ENCODE results near the gene ARHGDIG.

The ARHGDIG gene

DNA sequence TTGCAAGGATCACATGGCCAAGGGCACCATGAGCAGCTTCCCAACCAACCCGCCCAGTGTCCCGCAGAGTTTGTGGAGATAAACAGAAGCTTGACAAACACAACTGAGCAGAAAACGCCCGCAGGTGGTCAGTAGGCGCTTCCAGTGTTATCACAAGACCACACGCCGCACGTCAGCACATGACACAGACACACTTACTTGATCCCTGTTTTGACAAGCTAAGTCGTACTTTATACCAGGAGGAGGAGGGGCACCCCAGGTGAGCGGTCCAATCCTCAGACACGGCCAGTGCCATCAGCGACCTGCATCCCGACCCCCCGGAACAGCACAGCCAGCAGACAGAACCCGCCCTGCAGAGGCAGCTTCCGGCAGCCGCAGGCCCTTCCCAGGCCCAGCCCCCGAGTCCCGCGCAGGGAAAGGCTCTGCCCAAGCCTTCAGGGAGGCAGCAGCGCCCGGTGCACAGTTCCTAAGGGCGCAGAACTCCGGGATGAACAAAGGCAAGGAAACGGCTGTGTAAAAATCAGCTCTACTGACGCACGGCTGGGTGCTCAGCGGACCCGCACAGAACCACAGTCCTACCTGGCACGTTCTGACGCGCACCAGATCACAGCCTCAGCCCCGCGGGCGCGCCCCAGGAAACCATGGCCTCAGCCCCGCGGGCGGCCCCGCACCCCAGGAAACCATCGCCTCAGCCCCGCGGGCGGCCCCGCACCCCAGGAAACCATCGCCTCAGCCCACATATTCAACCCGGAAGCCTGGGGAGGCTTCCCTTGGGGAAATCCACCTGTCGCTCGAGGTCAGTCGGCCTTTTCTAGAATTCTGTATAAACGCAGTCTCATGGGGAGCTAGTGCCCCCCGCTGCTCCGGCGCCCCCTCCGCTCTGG, 44.3 kb downstream of the ARHGDIG start:
- no peak for TF ChIP-seq TCF12 (IDR thresholded peaks at IDR 0.05; ENCODE audit: low read depth)
- TF ChIP-seq, protein P1, sequence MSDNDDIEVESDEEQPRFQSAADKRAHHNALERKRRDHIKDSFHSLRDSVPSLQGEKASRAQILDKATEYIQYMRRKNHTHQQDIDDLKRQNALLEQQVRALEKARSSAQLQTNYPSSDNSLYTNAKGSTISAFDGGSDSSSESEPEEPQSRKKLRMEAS (IDR thresholded peaks at IDR 0.05), result no peak
- TF ChIP-seq RAD21 (IDR thresholded peaks at IDR 0.05; ENCODE audit: low read depth), result no peak
- no peak for TF ChIP-seq EGR1 (IDR thresholded peaks at IDR 0.05)
- TF ChIP-seq CREB1 (IDR thresholded peaks at IDR 0.05; ENCODE audit: low read depth), result no peak
- no peak for TF ChIP-seq YY1 (IDR thresholded peaks at IDR 0.05; ENCODE audit: low read depth)
- TF ChIP-seq, protein P2, sequence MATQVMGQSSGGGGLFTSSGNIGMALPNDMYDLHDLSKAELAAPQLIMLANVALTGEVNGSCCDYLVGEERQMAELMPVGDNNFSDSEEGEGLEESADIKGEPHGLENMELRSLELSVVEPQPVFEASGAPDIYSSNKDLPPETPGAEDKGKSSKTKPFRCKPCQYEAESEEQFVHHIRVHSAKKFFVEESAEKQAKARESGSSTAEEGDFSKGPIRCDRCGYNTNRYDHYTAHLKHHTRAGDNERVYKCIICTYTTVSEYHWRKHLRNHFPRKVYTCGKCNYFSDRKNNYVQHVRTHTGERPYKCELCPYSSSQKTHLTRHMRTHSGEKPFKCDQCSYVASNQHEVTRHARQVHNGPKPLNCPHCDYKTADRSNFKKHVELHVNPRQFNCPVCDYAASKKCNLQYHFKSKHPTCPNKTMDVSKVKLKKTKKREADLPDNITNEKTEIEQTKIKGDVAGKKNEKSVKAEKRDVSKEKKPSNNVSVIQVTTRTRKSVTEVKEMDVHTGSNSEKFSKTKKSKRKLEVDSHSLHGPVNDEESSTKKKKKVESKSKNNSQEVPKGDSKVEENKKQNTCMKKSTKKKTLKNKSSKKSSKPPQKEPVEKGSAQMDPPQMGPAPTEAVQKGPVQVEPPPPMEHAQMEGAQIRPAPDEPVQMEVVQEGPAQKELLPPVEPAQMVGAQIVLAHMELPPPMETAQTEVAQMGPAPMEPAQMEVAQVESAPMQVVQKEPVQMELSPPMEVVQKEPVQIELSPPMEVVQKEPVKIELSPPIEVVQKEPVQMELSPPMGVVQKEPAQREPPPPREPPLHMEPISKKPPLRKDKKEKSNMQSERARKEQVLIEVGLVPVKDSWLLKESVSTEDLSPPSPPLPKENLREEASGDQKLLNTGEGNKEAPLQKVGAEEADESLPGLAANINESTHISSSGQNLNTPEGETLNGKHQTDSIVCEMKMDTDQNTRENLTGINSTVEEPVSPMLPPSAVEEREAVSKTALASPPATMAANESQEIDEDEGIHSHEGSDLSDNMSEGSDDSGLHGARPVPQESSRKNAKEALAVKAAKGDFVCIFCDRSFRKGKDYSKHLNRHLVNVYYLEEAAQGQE (IDR thresholded peaks at IDR 0.05; ENCODE audit: low read depth), result no peak
- no peak for TF ChIP-seq TAF1 (IDR thresholded peaks at IDR 0.05; ENCODE audit: low read depth)
- TF ChIP-seq EP300 (IDR thresholded peaks at IDR 0.05; ENCODE audit: borderline replicate concordance), result no peak
- no peak for TF ChIP-seq CEBPB (IDR thresholded peaks at IDR 0.05)
- no peak for TF ChIP-seq ZBTB7A (IDR thresholded peaks at IDR 0.05; ENCODE audit: low read depth)
- TF ChIP-seq FOXM1 (IDR thresholded peaks at IDR 0.05; ENCODE audit: borderline replicate concordance, low read depth), result no peak
- TF ChIP-seq, protein P3, sequence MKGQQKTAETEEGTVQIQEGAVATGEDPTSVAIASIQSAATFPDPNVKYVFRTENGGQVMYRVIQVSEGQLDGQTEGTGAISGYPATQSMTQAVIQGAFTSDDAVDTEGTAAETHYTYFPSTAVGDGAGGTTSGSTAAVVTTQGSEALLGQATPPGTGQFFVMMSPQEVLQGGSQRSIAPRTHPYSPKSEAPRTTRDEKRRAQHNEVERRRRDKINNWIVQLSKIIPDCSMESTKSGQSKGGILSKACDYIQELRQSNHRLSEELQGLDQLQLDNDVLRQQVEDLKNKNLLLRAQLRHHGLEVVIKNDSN (IDR thresholded peaks at IDR 0.05), result no peak
- TF ChIP-seq NFIC (IDR thresholded peaks at IDR 0.05), result no peak

DNA sequence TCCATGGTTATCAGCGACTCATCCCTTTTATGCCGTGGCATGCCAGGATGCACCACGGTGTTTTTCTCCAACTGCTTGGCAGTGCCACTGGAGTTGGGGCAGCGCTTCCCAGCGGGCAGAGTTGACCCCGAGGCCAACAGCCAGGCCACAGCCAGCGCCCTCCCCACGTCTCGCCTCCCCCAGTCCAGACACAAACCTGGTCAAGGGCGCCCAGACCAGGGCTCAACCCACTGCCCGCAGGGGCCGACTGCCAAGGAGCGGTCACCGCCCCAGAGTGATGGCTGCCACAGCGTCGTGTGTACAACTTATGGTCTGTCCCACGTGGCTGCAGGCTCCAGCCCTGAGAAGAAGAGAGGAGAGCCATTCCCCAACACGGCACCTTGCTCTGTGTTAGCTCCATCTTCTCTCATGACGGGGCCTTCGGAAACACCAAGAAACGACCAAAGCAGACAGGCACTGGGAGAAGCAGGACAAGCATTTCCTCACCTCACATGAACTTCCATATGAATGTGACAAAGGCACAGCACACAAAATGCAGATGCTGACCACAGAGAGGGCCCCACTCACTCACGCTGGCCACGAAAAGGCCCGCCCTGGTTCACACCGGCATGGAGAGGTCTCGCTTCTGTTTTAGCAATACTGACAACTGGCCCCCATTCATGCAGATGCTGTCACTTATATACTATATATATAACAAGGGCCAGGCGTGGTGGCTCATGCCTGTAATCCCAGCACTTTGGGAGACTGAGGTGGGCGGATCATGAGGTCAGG, 45.2 kb downstream of the ARHGDIG start:
- no peak for TF ChIP-seq TAF1 (IDR thresholded peaks at IDR 0.05; ENCODE audit: low read depth)
- no peak for TF ChIP-seq TCF12 (IDR thresholded peaks at IDR 0.05; ENCODE audit: low read depth)
- no peak for TF ChIP-seq EP300 (IDR thresholded peaks at IDR 0.05; ENCODE audit: borderline replicate concordance)
- no peak for TF ChIP-seq FOXM1 (IDR thresholded peaks at IDR 0.05; ENCODE audit: borderline replicate concordance, low read depth)
- no peak for TF ChIP-seq YY1 (IDR thresholded peaks at IDR 0.05; ENCODE audit: low read depth)
- no peak for TF ChIP-seq EGR1 (IDR thresholded peaks at IDR 0.05)
- no peak for TF ChIP-seq RAD21 (IDR thresholded peaks at IDR 0.05; ENCODE audit: low read depth)
- no peak for TF ChIP-seq NFIC (IDR thresholded peaks at IDR 0.05)
- TF ChIP-seq ZBTB7A (IDR thresholded peaks at IDR 0.05; ENCODE audit: low read depth), result no peak
- no peak for TF ChIP-seq CREB1 (IDR thresholded peaks at IDR 0.05; ENCODE audit: low read depth)
- TF ChIP-seq CEBPB (IDR thresholded peaks at IDR 0.05), result no peak
- TF ChIP-seq, protein P3 (IDR thresholded peaks at IDR 0.05), result no peak
- TF ChIP-seq, protein P2 (IDR thresholded peaks at IDR 0.05; ENCODE audit: low read depth), result no peak
- TF ChIP-seq, protein P1 (IDR thresholded peaks at IDR 0.05), result no peak
- TF ChIP-seq TEAD4 (IDR thresholded peaks at IDR 0.05), result no peak

DNA sequence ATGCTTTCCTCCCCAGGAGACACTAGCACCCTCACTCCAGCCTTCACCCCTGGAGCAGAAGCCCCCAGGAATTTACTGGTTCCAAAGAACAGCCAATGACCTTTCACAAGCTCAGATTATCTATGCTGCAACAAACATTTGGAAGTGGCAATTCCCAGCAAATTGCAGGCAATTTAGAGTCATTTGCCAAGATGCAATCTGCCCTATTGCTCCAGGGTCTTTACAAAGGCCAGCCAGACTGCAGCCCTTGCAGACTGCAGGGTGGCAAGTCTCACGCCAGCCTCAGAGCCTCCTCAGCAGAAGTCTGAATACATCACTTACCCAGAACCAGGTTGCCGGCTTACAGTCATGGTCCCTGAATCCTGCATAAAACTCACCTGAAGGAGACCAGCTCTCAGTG, 50.4 kb downstream of the ARHGDIG start:
- TF ChIP-seq EGR1 (IDR thresholded peaks at IDR 0.05) (no peak), TEAD4 (IDR thresholded peaks at IDR 0.05) (no peak), FOXM1 (IDR thresholded peaks at IDR 0.05; ENCODE audit: borderline replicate concordance, low read depth) (no peak), NFIC (IDR thresholded peaks at IDR 0.05) (no peak), TAF1 (IDR thresholded peaks at IDR 0.05; ENCODE audit: low read depth) (no peak), TCF12 (IDR thresholded peaks at IDR 0.05; ENCODE audit: low read depth) (no peak), CEBPB (IDR thresholded peaks at IDR 0.05) (no peak), YY1 (IDR thresholded peaks at IDR 0.05; ENCODE audit: low read depth) (no peak)
- TF ChIP-seq, protein P3 (IDR thresholded peaks at IDR 0.05), result no peak
